ENCODE measurements around the gene COL18A1.

COL18A1 gene

DNA sequence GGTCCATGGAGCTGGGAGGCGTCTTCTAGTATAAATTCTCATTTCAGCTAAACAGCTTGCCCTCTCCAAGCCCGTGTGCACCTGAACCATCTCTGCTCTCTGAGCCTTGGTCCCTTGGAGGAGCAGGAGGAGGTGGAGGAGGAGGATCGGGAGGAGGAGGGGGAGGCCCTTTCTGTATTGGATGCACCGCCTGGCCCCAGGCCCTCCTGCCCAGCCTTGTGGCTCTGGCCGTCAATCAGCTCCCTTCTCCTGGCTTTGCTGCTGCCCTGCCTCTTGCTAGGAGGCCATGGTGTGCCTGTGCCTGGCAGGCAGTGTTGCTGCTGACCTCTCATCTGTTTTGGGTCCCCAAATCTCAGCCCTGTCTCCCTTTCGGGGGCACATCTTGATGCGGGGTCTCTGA lies 9.0 kb downstream of the COL18A1 start:
- TF ChIP-seq SNAI2 (CRISPR knock-in tag; IDR thresholded peaks at IDR 0.05) (no peak), RARB (CRISPR knock-in tag; IDR thresholded peaks at IDR 0.05) (no peak), GLIS3 (CRISPR knock-in tag; IDR thresholded peaks at IDR 0.05) (no peak), TSHZ2 (CRISPR knock-in tag; IDR thresholded peaks at IDR 0.05) (no peak), ZNF8 (CRISPR knock-in tag; IDR thresholded peaks at IDR 0.05) (no peak), PPARA (CRISPR knock-in tag; IDR thresholded peaks at IDR 0.05; ENCODE audit: borderline replicate concordance) (no peak), ARNTL (CRISPR knock-in tag; IDR thresholded peaks at IDR 0.05; ENCODE audit: borderline replicate concordance, low read depth) (no peak), OSR1 (CRISPR knock-in tag; IDR thresholded peaks at IDR 0.05) (no peak), POU6F1 (CRISPR knock-in tag; IDR thresholded peaks at IDR 0.05; ENCODE audit: borderline replicate concordance, low read depth) (no peak), TOX (CRISPR knock-in tag; IDR thresholded peaks at IDR 0.05; ENCODE audit: borderline replicate concordance) (no peak), ZFP30 (CRISPR knock-in tag; IDR thresholded peaks at IDR 0.05) (no peak)
- no peak for ATAC-seq

GRCh38 chr21:45414396-45415187 lies 9.6 kb downstream of the COL18A1 start:
- no peak for TF ChIP-seq TCF4 (CRISPR knock-in tag; IDR thresholded peaks at IDR 0.05; ENCODE audit: borderline replicate concordance)
- no peak for TF ChIP-seq RARB (CRISPR knock-in tag; IDR thresholded peaks at IDR 0.05)
- TF ChIP-seq POU6F1 (CRISPR knock-in tag; IDR thresholded peaks at IDR 0.05; ENCODE audit: borderline replicate concordance, low read depth): no peak
- TF ChIP-seq ARNTL (CRISPR knock-in tag; IDR thresholded peaks at IDR 0.05; ENCODE audit: borderline replicate concordance, low read depth): no peak
- TF ChIP-seq ESRRG (CRISPR knock-in tag; IDR thresholded peaks at IDR 0.05): no peak
- ATAC-seq: no peak

DNA sequence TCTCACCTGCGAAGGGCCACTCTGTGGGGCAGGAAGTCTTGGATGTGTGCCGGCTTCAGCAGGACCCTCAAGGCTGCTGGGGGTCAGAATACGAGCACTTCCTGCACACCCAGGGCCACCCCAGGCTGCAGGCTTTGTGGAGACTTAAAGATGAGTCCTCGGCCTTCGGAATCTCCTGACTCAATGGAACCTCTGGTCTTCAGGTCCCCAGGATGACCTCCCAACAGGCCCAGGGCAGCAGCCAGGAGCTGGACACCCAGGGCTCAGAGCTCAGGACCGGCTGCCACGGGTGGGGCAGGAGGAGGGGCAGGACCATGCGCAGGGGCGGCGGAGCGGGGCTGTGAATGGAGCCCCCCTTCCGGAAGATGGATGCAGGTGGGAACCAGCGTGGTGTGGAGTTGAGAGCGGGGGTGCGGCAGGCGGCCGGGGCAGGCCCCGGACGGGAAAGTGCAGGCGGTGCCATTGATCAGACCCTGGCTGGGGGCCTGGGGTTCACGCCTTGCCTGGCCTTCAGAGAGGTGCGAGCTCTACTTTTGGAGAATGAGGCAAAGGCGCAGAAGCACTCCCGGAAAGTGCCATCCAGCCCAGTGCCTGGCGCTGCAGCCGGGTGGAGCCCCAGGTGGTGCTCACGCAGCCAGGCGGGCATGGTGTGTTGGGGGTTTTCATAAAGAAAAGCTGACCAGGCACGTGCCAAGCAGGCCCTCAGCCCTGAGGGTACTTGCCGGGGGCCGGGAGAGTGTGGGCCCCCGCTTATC lies 10.4 kb downstream of the COL18A1 start:
- TF ChIP-seq ZFP3 (CRISPR knock-in tag; IDR thresholded peaks at IDR 0.05) (no peak), POU6F1 (CRISPR knock-in tag; IDR thresholded peaks at IDR 0.05; ENCODE audit: borderline replicate concordance, low read depth) (no peak), ZNF565 (CRISPR knock-in tag; conservative IDR thresholded peaks at IDR 0.05; ENCODE audit: low read depth) (no peak), ZC3H10 (CRISPR knock-in tag; IDR thresholded peaks at IDR 0.05) (no peak), CSDC2 (CRISPR knock-in tag; IDR thresholded peaks at IDR 0.05) (no peak), BACH2 (CRISPR knock-in tag; IDR thresholded peaks at IDR 0.05; ENCODE audit: borderline replicate concordance) (no peak), ESRRG (CRISPR knock-in tag; IDR thresholded peaks at IDR 0.05) (no peak), RARB (CRISPR knock-in tag; IDR thresholded peaks at IDR 0.05) (no peak), TOX (CRISPR knock-in tag; IDR thresholded peaks at IDR 0.05; ENCODE audit: borderline replicate concordance) (no peak), ARNTL (CRISPR knock-in tag; IDR thresholded peaks at IDR 0.05; ENCODE audit: borderline replicate concordance, low read depth) (no peak), ZNF8 (CRISPR knock-in tag; IDR thresholded peaks at IDR 0.05) (no peak), ZFP30 (CRISPR knock-in tag; IDR thresholded peaks at IDR 0.05) (no peak), OSR1 (CRISPR knock-in tag; IDR thresholded peaks at IDR 0.05) (no peak)
- TF ChIP-seq, protein P1, sequence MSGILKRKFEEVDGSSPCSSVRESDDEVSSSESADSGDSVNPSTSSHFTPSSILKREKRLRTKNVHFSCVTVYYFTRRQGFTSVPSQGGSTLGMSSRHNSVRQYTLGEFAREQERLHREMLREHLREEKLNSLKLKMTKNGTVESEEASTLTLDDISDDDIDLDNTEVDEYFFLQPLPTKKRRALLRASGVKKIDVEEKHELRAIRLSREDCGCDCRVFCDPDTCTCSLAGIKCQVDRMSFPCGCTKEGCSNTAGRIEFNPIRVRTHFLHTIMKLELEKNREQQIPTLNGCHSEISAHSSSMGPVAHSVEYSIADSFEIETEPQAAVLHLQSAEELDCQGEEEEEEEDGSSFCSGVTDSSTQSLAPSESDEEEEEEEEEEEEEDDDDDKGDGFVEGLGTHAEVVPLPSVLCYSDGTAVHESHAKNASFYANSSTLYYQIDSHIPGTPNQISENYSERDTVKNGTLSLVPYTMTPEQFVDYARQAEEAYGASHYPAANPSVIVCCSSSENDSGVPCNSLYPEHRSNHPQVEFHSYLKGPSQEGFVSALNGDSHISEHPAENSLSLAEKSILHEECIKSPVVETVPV (CRISPR knock-in tag; IDR thresholded peaks at IDR 0.05): no peak

More for the DNA sequence above, 10.4 kb downstream of the COL18A1 start:
- no peak for ATAC-seq
